ENCODE results near the gene ACTMAP.

ACTMAP gene

GRCh38 chr19:40714441-40715299 is 35.6 kb downstream of the ACTMAP start:
- no peaks in the 10 kb centered on the region for H3K9me3 ChIP-seq (replicated peaks; ENCODE audit: low read length)
- H3K36me3 ChIP-seq (ENCODE audit: insufficient read depth, low read length), result no peaks in the 10 kb centered on the region
- H3K4me3 ChIP-seq (ENCODE audit: low read length), result peak overlapping the region; percentile 61
- H3K9ac ChIP-seq (ENCODE audit: low read depth, low read length), result peak overlapping the region; percentile 76
- H3K27me3 ChIP-seq (ENCODE audit: control insufficient read depth, insufficient read depth, low read length), result no peaks in the 10 kb centered on the region
- peaks cover 32% of the 10 kb centered on the region for H3K4me1 ChIP-seq (ENCODE audit: control insufficient read depth, insufficient read depth, low read length)
- H3K4me2 ChIP-seq (ENCODE audit: low read length), result peak overlapping the region; percentile 77

GRCh38 chr19:40713939-40714338 is 36.3 kb downstream of the ACTMAP start:
- Histone ChIP-seq H3K9ac (ENCODE audit: low read depth, low read length) (peak overlapping the region; percentile 76), H3K27me3 (ENCODE audit: control insufficient read depth, insufficient read depth, low read length) (no peaks in the 10 kb centered on the region), H3K36me3 (ENCODE audit: insufficient read depth, low read length) (peaks cover 4% of the 10 kb centered on the region), H3K4me2 (ENCODE audit: low read length) (peak overlapping the region; percentile 77), H3K4me3 (ENCODE audit: low read length) (no peak overlapping the region), H3K9me3 (replicated peaks; ENCODE audit: low read length) (no peaks in the 10 kb centered on the region), H3K4me1 (ENCODE audit: control insufficient read depth, insufficient read depth, low read length) (peaks cover 28% of the 10 kb centered on the region)

GRCh38 chr19:40709817-40710216 is 40.5 kb downstream of the ACTMAP start:
- no peak overlapping the region for H3K4me2 ChIP-seq (ENCODE audit: low read length)
- H3K36me3 ChIP-seq (ENCODE audit: insufficient read depth, low read length), result peaks cover 8% of the 10 kb centered on the region
- H3K4me1 ChIP-seq (ENCODE audit: control insufficient read depth, insufficient read depth, low read length), result peaks cover 8% of the 10 kb centered on the region
- H3K27me3 ChIP-seq (ENCODE audit: control insufficient read depth, insufficient read depth, low read length), result no peaks in the 10 kb centered on the region
- H3K9me3 ChIP-seq (replicated peaks; ENCODE audit: low read length), result no peaks in the 10 kb centered on the region
- H3K4me3 ChIP-seq (ENCODE audit: low read length), result no peak overlapping the region
- H3K9ac ChIP-seq (ENCODE audit: low read depth, low read length), result no peak overlapping the region

GRCh38 chr19:40707615-40708014 is 42.7 kb downstream of the ACTMAP start:
- Histone ChIP-seq H3K4me1 (ENCODE audit: control insufficient read depth, insufficient read depth, low read length) (no peaks in the 10 kb centered on the region), H3K4me2 (ENCODE audit: low read length) (no peak overlapping the region), H3K27me3 (ENCODE audit: control insufficient read depth, insufficient read depth, low read length) (no peaks in the 10 kb centered on the region), H3K9ac (ENCODE audit: low read depth, low read length) (no peak overlapping the region), H3K9me3 (replicated peaks; ENCODE audit: low read length) (no peaks in the 10 kb centered on the region), H3K36me3 (ENCODE audit: insufficient read depth, low read length) (peaks cover 21% of the 10 kb centered on the region), H3K4me3 (ENCODE audit: low read length) (no peak overlapping the region)

- H3K9ac ChIP-seq (ENCODE audit: low read depth, low read length), result no peak overlapping the region
- H3K4me3 ChIP-seq (ENCODE audit: low read length), result no peak overlapping the region
- no peaks in the 10 kb centered on the region for H3K4me1 ChIP-seq (ENCODE audit: control insufficient read depth, insufficient read depth, low read length)
- peaks cover 33% of the 10 kb centered on the region for H3K36me3 ChIP-seq (ENCODE audit: insufficient read depth, low read length)
- H3K27me3 ChIP-seq (ENCODE audit: control insufficient read depth, insufficient read depth, low read length), result no peaks in the 10 kb centered on the region
- no peak overlapping the region for H3K4me2 ChIP-seq (ENCODE audit: low read length)
- H3K9me3 ChIP-seq (replicated peaks; ENCODE audit: low read length), result no peaks in the 10 kb centered on the region
Measured at GRCh38 chr19:40705950-40706619, 44.2 kb downstream of the ACTMAP start.

GRCh38 chr19:40705362-40705651 is 45.0 kb downstream of the ACTMAP start:
- no peaks in the 10 kb centered on the region for H3K9me3 ChIP-seq (replicated peaks; ENCODE audit: low read length)
- H3K9ac ChIP-seq (ENCODE audit: low read depth, low read length), result no peak overlapping the region
- H3K36me3 ChIP-seq (ENCODE audit: insufficient read depth, low read length), result peaks cover 33% of the 10 kb centered on the region
- no peak overlapping the region for H3K4me2 ChIP-seq (ENCODE audit: low read length)
- no peaks in the 10 kb centered on the region for H3K4me1 ChIP-seq (ENCODE audit: control insufficient read depth, insufficient read depth, low read length)
- no peaks in the 10 kb centered on the region for H3K27me3 ChIP-seq (ENCODE audit: control insufficient read depth, insufficient read depth, low read length)
- no peak overlapping the region for H3K4me3 ChIP-seq (ENCODE audit: low read length)

GRCh38 chr19:40704491-40705361 is 45.6 kb downstream of the ACTMAP start:
- no peaks in the 10 kb centered on the region for H3K4me1 ChIP-seq (ENCODE audit: control insufficient read depth, insufficient read depth, low read length)
- H3K4me3 ChIP-seq (ENCODE audit: low read length), result no peak overlapping the region
- no peak overlapping the region for H3K9ac ChIP-seq (ENCODE audit: low read depth, low read length)
- no peak overlapping the region for H3K4me2 ChIP-seq (ENCODE audit: low read length)
- no peaks in the 10 kb centered on the region for H3K27me3 ChIP-seq (ENCODE audit: control insufficient read depth, insufficient read depth, low read length)
- H3K36me3 ChIP-seq (ENCODE audit: insufficient read depth, low read length), result peaks cover 33% of the 10 kb centered on the region
- H3K9me3 ChIP-seq (replicated peaks; ENCODE audit: low read length), result no peaks in the 10 kb centered on the region

GRCh38 chr19:40703029-40703755 is 47.1 kb downstream of the ACTMAP start:
- Histone ChIP-seq H3K27me3 (ENCODE audit: control insufficient read depth, insufficient read depth, low read length) (no peaks in the 10 kb centered on the region), H3K9ac (ENCODE audit: low read depth, low read length) (no peak overlapping the region), H3K4me1 (ENCODE audit: control insufficient read depth, insufficient read depth, low read length) (no peaks in the 10 kb centered on the region), H3K36me3 (ENCODE audit: insufficient read depth, low read length) (peaks cover 29% of the 10 kb centered on the region), H3K4me3 (ENCODE audit: low read length) (no peak overlapping the region), H3K9me3 (replicated peaks; ENCODE audit: low read length) (no peaks in the 10 kb centered on the region), H3K4me2 (ENCODE audit: low read length) (no peak overlapping the region)

- H3K4me3 ChIP-seq (ENCODE audit: low read length), result no peak overlapping the region
- peaks cover 29% of the 10 kb centered on the region for H3K36me3 ChIP-seq (ENCODE audit: insufficient read depth, low read length)
- H3K4me1 ChIP-seq (ENCODE audit: control insufficient read depth, insufficient read depth, low read length), result no peaks in the 10 kb centered on the region
- no peaks in the 10 kb centered on the region for H3K9me3 ChIP-seq (replicated peaks; ENCODE audit: low read length)
- H3K27me3 ChIP-seq (ENCODE audit: control insufficient read depth, insufficient read depth, low read length), result no peaks in the 10 kb centered on the region
- no peak overlapping the region for H3K9ac ChIP-seq (ENCODE audit: low read depth, low read length)
- H3K4me2 ChIP-seq (ENCODE audit: low read length), result no peak overlapping the region
Measured at GRCh38 chr19:40702337-40703012, 47.8 kb downstream of the ACTMAP start.

- Histone ChIP-seq H3K9ac (ENCODE audit: low read depth, low read length) (no peak overlapping the region), H3K9me3 (replicated peaks; ENCODE audit: low read length) (no peaks in the 10 kb centered on the region), H3K36me3 (ENCODE audit: insufficient read depth, low read length) (peaks cover 29% of the 10 kb centered on the region), H3K4me1 (ENCODE audit: control insufficient read depth, insufficient read depth, low read length) (no peaks in the 10 kb centered on the region), H3K4me3 (ENCODE audit: low read length) (no peak overlapping the region), H3K4me2 (ENCODE audit: low read length) (no peak overlapping the region), H3K27me3 (ENCODE audit: control insufficient read depth, insufficient read depth, low read length) (no peaks in the 10 kb centered on the region)
Measured at GRCh38 chr19:40701758-40702157, 48.5 kb downstream of the ACTMAP start.

Measured in skeletal muscle satellite cell (primary cell).